ENCODE data around the gene ARID1B.

The ARID1B gene

GRCh38 chr6:156905801-156906200 is 128.6 kb downstream of the ARID1B start:
- Histone ChIP-seq H3K4me3 (ENCODE audit: low read length in 2 of 2) (no peak overlapping the region), H2BK5ac (ENCODE audit: low read length) (no peak overlapping the region), H3K36me3 (replicated peaks in 1 of 2; ENCODE audit: control insufficient read depth in 2 of 2, insufficient read depth in 2 of 2, low read length in 2 of 2) (peaks cover 2 to 9% of the 10 kb centered on the region in 2 donors), H3K27me3 (ENCODE audit: control insufficient read depth in 3 of 3, insufficient read depth in 3 of 3, low read depth in 1 of 3, low read length in 3 of 3) (no peaks in the 10 kb centered on the region), H3K79me1 (ENCODE audit: low read depth, low read length) (no peaks in the 10 kb centered on the region), H4K91ac (ENCODE audit: low read depth, low read length, poor library complexity) (no peak overlapping the region), H4K8ac (ENCODE audit: low read depth, low read length) (no peak overlapping the region), H2BK15ac (ENCODE audit: low read length) (no peak overlapping the region), H3K4ac (ENCODE audit: low read length) (no peak overlapping the region), H2AK5ac (ENCODE audit: low read depth, low read length) (no peak overlapping the region), H3K4me2 (ENCODE audit: insufficient read depth, low read length, poor library complexity, severe bottlenecking) (no peak overlapping the region), H2AFZ (ENCODE audit: low read length) (no peak overlapping the region), H2BK120ac (ENCODE audit: low read depth, low read length) (no peak overlapping the region), H3K27ac (replicated peaks; ENCODE audit: low read length) (no peak overlapping the region), H2BK12ac (ENCODE audit: low read length) (no peak overlapping the region), H3K18ac (ENCODE audit: low read length) (no peak overlapping the region), H3K4me1 (ENCODE audit: control insufficient read depth in 2 of 2, insufficient read depth in 1 of 2, low read depth in 1 of 2, low read length in 2 of 2) (no peaks in the 10 kb centered on the region), H3K9me3 (replicated peaks in 1 of 2; ENCODE audit: control insufficient read depth in 2 of 2, insufficient read depth in 1 of 2, low read depth in 1 of 2, low read length in 2 of 2) (no peaks in the 10 kb centered on the region), H3K23ac (ENCODE audit: low read depth, low read length, poor library complexity) (no peak overlapping the region), H3K14ac (ENCODE audit: low read length) (no peak overlapping the region), H3K9ac (ENCODE audit: low read depth, low read length, poor library complexity) (no peak overlapping the region)
- no CpG with 5 or more reads among the region's 1 CpG for WGBS, 2 donors (ENCODE audit: extremely low coverage in 2 of 2, insufficient read length in 2 of 2, insufficient replicate concordance in 1 of 2)
- no peak for DNase-seq (ENCODE audit: low spot score)

DNA sequence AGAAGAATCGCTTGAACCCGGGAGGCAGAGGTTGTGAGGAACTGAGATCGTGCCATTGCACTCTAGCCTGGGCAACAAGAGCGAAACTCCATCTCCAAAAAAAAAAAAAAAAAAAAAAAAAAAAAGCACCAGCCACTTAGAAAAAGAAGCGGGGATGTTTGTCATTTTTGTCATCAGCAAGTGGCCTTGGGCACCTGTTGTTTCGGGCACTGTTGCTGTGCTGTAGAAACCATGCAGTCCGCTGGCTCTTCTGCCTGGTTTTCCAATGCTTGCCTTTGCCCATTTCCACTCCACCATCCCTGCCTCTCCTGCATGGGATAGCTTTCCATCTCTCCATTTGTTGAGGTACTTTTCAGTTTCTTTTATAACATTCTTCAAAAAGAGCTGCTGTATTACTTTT is 129.3 kb downstream of the ARID1B start:
- no peaks in the 10 kb centered on the region for H3K4me1 ChIP-seq (ENCODE audit: control insufficient read depth in 2 of 2, insufficient read depth in 1 of 2, low read depth in 1 of 2, low read length in 2 of 2)
- no peak overlapping the region for H3K9ac ChIP-seq (ENCODE audit: low read depth, low read length, poor library complexity)
- H3K27me3 ChIP-seq (ENCODE audit: control insufficient read depth in 3 of 3, insufficient read depth in 3 of 3, low read depth in 1 of 3, low read length in 3 of 3) = no peaks in the 10 kb centered on the region
- no peak for DNase-seq (ENCODE audit: low spot score)
- no peak overlapping the region for H3K14ac ChIP-seq (ENCODE audit: low read length)
- no peak overlapping the region for H3K18ac ChIP-seq (ENCODE audit: low read length)
- no peak overlapping the region for H2AFZ ChIP-seq (ENCODE audit: low read length)
- no peak overlapping the region for H4K91ac ChIP-seq (ENCODE audit: low read depth, low read length, poor library complexity)
- H2BK120ac ChIP-seq (ENCODE audit: low read depth, low read length) = no peak overlapping the region
- H3K36me3 ChIP-seq (replicated peaks in 1 of 2; ENCODE audit: control insufficient read depth in 2 of 2, insufficient read depth in 2 of 2, low read length in 2 of 2) = peaks cover 2 to 9% of the 10 kb centered on the region in 2 donors
- no peak overlapping the region for H2BK15ac ChIP-seq (ENCODE audit: low read length)
- H2BK12ac ChIP-seq (ENCODE audit: low read length) = no peak overlapping the region
- H3K79me1 ChIP-seq (ENCODE audit: low read depth, low read length) = no peaks in the 10 kb centered on the region
- no peak overlapping the region for H3K23ac ChIP-seq (ENCODE audit: low read depth, low read length, poor library complexity)
- H3K27ac ChIP-seq (replicated peaks; ENCODE audit: low read length) = no peak overlapping the region
- H2BK5ac ChIP-seq (ENCODE audit: low read length) = no peak overlapping the region
- no peak overlapping the region for H2AK5ac ChIP-seq (ENCODE audit: low read depth, low read length)
- H3K9me3 ChIP-seq (replicated peaks in 1 of 2; ENCODE audit: control insufficient read depth in 2 of 2, insufficient read depth in 1 of 2, low read depth in 1 of 2, low read length in 2 of 2) = no peaks in the 10 kb centered on the region
- no peak overlapping the region for H4K8ac ChIP-seq (ENCODE audit: low read depth, low read length)
- H3K4ac ChIP-seq (ENCODE audit: low read length) = no peak overlapping the region
- no CpG with 5 or more reads among the region's 7 CpGs for WGBS, 2 donors (ENCODE audit: extremely low coverage in 2 of 2, insufficient read length in 2 of 2, insufficient replicate concordance in 1 of 2)
- no peak overlapping the region for H3K4me3 ChIP-seq (ENCODE audit: low read length in 2 of 2)
- no peak overlapping the region for H3K4me2 ChIP-seq (ENCODE audit: insufficient read depth, low read length, poor library complexity, severe bottlenecking)

GRCh38 chr6:156909212-156910010 is 132.2 kb downstream of the ARID1B start:
- Histone ChIP-seq H3K18ac (ENCODE audit: low read length) (no peak overlapping the region), H3K4me3 (ENCODE audit: low read length in 2 of 2) (no peak overlapping the region), H3K9ac (ENCODE audit: low read depth, low read length, poor library complexity) (no peak overlapping the region), H4K8ac (ENCODE audit: low read depth, low read length) (no peak overlapping the region), H2BK120ac (ENCODE audit: low read depth, low read length) (no peak overlapping the region), H3K4ac (ENCODE audit: low read length) (no peak overlapping the region), H2AFZ (ENCODE audit: low read length) (no peak overlapping the region), H3K4me2 (ENCODE audit: insufficient read depth, low read length, poor library complexity, severe bottlenecking) (no peak overlapping the region), H3K27me3 (ENCODE audit: control insufficient read depth in 3 of 3, insufficient read depth in 3 of 3, low read depth in 1 of 3, low read length in 3 of 3) (no peaks in the 10 kb centered on the region), H2BK5ac (ENCODE audit: low read length) (no peak overlapping the region), H3K36me3 (replicated peaks in 1 of 2; ENCODE audit: control insufficient read depth in 2 of 2, insufficient read depth in 2 of 2, low read length in 2 of 2) (peaks cover under 1 to 7% of the 10 kb centered on the region in 2 donors), H2AK5ac (ENCODE audit: low read depth, low read length) (no peak overlapping the region), H3K14ac (ENCODE audit: low read length) (no peak overlapping the region), H4K91ac (ENCODE audit: low read depth, low read length, poor library complexity) (no peak overlapping the region), H3K23ac (ENCODE audit: low read depth, low read length, poor library complexity) (no peak overlapping the region), H3K79me1 (ENCODE audit: low read depth, low read length) (peaks cover 3% of the 10 kb centered on the region), H3K27ac (replicated peaks; ENCODE audit: low read length) (no peak overlapping the region), H3K9me3 (replicated peaks in 1 of 2; ENCODE audit: control insufficient read depth in 2 of 2, insufficient read depth in 1 of 2, low read depth in 1 of 2, low read length in 2 of 2) (no peaks in the 10 kb centered on the region), H2BK12ac (ENCODE audit: low read length) (no peak overlapping the region), H2BK15ac (ENCODE audit: low read length) (no peak overlapping the region), H3K4me1 (ENCODE audit: control insufficient read depth in 2 of 2, insufficient read depth in 1 of 2, low read depth in 1 of 2, low read length in 2 of 2) (peaks cover 1 to 2% of the 10 kb centered on the region in 2 donors)
- no peak for DNase-seq (ENCODE audit: low spot score)
- WGBS, 2 donors (ENCODE audit: extremely low coverage in 2 of 2, insufficient read length in 2 of 2, insufficient replicate concordance in 1 of 2) = no CpG with 5 or more reads among the region's 10 CpGs

DNA sequence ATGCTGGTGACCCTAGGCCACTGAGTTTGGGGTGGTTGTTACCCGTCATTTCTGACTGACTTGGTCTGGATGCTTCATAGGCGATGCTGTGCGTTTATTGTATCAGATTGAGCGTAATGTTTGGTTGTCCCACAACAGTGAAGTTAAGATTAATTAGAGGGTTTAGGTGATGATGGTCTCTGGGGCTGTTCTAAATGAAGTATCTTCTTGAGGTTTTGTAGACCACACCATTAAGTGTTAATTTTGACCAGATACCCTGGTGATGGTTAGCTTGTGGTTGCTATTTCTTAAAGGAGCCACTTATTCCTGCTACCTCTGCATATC is 132.8 kb downstream of the ARID1B start:
- WGBS, 2 donors (ENCODE audit: extremely low coverage in 2 of 2, insufficient read length in 2 of 2, insufficient replicate concordance in 1 of 2) = no CpG with 5 or more reads among the region's 4 CpGs
- no peak overlapping the region for H2BK15ac ChIP-seq (ENCODE audit: low read length)
- no peak overlapping the region for H3K4me3 ChIP-seq (ENCODE audit: low read length in 2 of 2)
- no peak overlapping the region for H2BK5ac ChIP-seq (ENCODE audit: low read length)
- H3K27me3 ChIP-seq (ENCODE audit: control insufficient read depth in 3 of 3, insufficient read depth in 3 of 3, low read depth in 1 of 3, low read length in 3 of 3) = no peaks in the 10 kb centered on the region
- H2BK12ac ChIP-seq (ENCODE audit: low read length) = no peak overlapping the region
- DNase-seq (ENCODE audit: low spot score) = no peak
- H3K4me2 ChIP-seq (ENCODE audit: insufficient read depth, low read length, poor library complexity, severe bottlenecking) = no peak overlapping the region
- H3K14ac ChIP-seq (ENCODE audit: low read length) = no peak overlapping the region
- H3K9me3 ChIP-seq (replicated peaks in 1 of 2; ENCODE audit: control insufficient read depth in 2 of 2, insufficient read depth in 1 of 2, low read depth in 1 of 2, low read length in 2 of 2) = no peaks in the 10 kb centered on the region
- peaks cover 0 to 3% of the 10 kb centered on the region in 2 donors for H3K36me3 ChIP-seq (replicated peaks in 1 of 2; ENCODE audit: control insufficient read depth in 2 of 2, insufficient read depth in 2 of 2, low read length in 2 of 2)
- H2AFZ ChIP-seq (ENCODE audit: low read length) = no peak overlapping the region
- H3K23ac ChIP-seq (ENCODE audit: low read depth, low read length, poor library complexity) = no peak overlapping the region
- H3K18ac ChIP-seq (ENCODE audit: low read length) = no peak overlapping the region
- H3K27ac ChIP-seq (replicated peaks; ENCODE audit: low read length) = no peak overlapping the region
- H4K91ac ChIP-seq (ENCODE audit: low read depth, low read length, poor library complexity) = no peak overlapping the region
- peaks cover 1 to 2% of the 10 kb centered on the region in 2 donors for H3K4me1 ChIP-seq (ENCODE audit: control insufficient read depth in 2 of 2, insufficient read depth in 1 of 2, low read depth in 1 of 2, low read length in 2 of 2)
- no peak overlapping the region for H4K8ac ChIP-seq (ENCODE audit: low read depth, low read length)
- H2BK120ac ChIP-seq (ENCODE audit: low read depth, low read length) = no peak overlapping the region
- H3K9ac ChIP-seq (ENCODE audit: low read depth, low read length, poor library complexity) = no peak overlapping the region
- no peak overlapping the region for H2AK5ac ChIP-seq (ENCODE audit: low read depth, low read length)
- H3K4ac ChIP-seq (ENCODE audit: low read length) = no peak overlapping the region
- peaks cover 3% of the 10 kb centered on the region for H3K79me1 ChIP-seq (ENCODE audit: low read depth, low read length)
